Suprapubic skin (tissue), 4 donors: ENCODE measurements around the gene ANK3.

Source experiments
- CTCF ChIP-seq, 2 donors: fragments of 200-600 bp in 1 of 2; fragments of 450-650 bp in 1 of 2; sonication (generic) in 1 of 2; IDR thresholded peaks; one replicate each; pipeline ENCODE4 v1.5.1; 2016 to 2019; ENCODE audit warnings: antibody characterized with exemption in 2 of 2, mild to moderate bottlenecking in 1 of 2, moderate library complexity in 1 of 2
- EP300 ChIP-seq: sonication (generic); formaldehyde crosslinking; IDR thresholded peaks from one replicate; pipeline ENCODE4 v1.6.1; 2017; ENCODE audit warnings: antibody characterized with exemption
- POLR2AphosphoS5 ChIP-seq, 3 donors: sonication (generic); formaldehyde crosslinking; IDR thresholded peaks; one replicate each; pipeline ENCODE4 v1.6.1; 2017; ENCODE audit warnings: antibody characterized with exemption in 3 of 3

- no peak for TF ChIP-seq POLR2AphosphoS5 (IDR thresholded peaks at IDR 0.05)
- no peak for TF ChIP-seq CTCF (IDR thresholded peaks at IDR 0.05)
- TF ChIP-seq EP300, result no peak
Measured at GRCh38 chr10:60096761-60097513, 292.7 kb downstream of the ANK3 start.
